Globus pallidus (tissue), 1 donor: ENCODE results near the gene ZNF674.
A peak's percentile ranks its signal among the peaks of the same experiment; 100 is the strongest.
"Not testable (repeated sequence)": the region's sequence is repeated elsewhere in the genome, so short reads cannot be mapped to it uniquely, and the experiment has no call there.

Experiments used
- DNase-seq: peaks from one replicate; pipeline ENCODE4 v3.0.0-alpha.2; 2015; ENCODE audit warnings: low spot score

The ZNF674 gene

DNA sequence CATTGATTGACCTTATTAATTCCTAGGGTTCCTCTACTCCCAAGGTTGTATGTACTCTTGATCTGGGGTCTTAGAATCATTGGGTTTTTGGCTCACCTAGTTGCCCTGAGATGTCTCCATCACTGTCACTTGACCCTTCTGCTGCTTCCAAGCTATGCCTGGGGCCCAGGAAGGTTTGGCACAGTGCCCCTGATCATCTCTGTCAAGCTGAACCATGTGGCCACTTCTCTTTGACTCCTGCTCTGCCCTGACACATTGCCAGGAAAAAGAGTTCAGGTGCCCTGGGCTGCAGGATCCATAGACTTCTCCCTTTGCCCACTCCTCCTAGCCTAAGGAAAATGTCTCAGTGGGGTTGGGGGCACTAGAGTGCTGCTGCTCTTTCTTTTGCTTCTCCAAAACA, 24.4 kb upstream of the ZNF674 start:
- DNase-seq = no peak

DNA sequence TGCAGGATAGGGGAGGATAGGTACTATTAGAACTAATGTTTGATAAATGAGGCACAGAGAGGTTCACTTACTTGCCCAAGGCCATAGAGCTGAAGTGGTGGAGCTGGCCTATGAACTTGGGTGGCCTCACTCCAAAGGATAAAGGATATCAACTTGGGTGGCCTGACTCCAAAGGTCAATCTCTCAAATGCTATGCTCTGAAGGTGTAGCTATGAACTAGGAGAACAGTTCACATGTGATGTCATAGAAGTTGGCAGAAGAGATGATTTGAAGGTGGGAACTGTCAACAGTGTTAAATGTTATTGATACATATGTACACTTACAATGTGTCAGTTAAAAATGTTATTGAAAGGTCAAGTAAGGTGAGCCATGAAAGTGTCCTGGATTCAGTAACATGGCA, 22.2 kb upstream of the ZNF674 start:
- no peak for DNase-seq

DNA sequence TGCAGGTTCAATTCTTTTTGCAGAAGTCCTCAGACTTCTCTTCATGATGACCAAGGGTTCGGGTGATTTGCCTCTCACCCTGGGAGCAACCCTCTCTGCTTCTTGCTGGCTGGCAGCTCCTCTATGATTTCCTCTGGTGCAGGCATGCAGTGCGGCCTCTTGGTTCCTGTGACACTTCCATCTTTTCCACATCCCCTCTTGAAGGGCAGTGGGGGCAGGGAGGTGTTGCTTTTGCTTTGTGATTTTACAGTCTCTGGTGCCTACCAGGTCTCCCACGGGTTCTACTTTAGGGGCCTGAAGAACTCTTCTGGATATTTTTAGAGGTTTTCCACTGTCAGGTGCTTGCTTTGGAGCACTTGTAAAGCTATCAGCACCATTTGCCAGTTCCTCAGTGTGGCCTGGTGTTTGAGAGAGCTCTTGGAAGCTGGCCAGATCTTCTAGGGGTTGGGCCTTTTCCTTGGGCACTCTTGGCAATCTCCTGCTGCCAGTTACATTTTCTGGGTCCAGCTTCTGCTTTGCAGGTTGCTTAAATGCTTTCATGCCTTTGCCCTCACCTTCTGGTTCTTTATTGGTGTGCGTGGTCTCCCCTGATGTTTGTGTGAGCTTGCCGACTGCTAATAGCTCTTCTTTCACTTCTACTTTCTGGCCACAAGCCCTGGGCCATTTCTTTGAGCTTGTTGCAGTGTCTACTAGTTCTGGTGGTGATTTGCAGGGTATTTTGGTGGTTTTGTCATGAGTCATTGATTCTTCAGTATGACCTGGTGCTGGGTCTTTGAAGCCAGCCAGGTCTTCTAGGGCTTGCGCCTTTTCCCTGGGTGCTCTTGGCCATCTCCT, 16.8 kb upstream of the ZNF674 start:
- DNase-seq = no peak

DNA sequence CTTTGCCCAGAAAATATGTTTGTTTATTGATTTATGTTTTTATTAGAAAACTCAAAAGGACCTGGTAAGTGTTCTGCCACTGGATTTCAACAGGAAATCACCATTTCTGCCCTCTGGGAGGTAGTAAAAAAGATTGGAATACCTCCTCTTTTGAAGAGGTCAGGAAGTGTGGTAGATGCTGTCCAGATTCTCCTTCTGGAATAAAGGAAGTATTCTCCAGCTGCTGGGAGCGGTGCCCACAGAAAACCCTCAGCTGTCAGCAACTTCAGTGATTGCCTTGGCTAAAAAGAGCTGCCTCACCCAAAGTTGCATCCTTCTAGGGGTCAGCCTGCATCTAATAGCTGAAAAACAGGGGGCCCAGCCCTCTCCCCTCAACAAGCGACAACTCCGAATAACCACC, 13.8 kb upstream of the ZNF674 start:
- no peak for DNase-seq

DNA sequence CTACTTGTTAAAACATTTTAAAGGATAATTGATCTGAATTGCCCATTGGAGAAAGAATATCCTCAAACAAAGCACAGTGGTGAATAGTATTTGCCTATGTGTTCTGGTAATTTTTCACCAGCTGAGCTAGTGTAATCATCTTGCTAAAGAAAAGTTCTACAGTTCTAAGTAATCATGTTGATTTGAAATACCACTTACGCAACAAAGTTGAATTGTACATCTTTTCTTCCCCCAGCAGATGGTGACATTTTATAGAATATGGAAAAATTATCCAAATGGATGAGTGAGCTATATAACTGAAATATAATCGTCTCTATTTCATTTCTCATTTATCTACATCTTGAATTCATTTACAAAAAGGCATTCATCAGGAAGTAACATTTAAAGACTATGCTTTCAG, 9.7 kb upstream of the ZNF674 start:
- no peak for DNase-seq

DNA sequence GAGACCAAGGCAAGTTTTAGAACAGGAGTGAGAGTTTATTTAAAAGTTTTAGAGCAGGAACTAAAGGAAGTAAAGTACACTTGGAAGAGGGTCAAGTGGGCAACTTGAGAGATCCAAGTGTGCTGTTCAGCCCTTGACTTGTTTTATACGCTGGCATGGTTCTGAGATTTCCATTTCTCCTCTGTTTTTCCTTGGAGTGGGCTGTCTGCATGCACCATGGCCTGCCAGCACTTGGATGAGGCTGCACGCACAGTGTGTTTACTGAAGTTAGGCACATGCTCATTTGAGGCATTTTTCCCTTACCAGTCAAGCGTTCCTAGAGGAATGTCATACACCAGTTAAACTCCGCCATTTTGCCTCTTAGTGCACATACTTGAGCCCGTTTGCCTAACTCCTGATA, 8.7 kb upstream of the ZNF674 start:
- no peak for DNase-seq

DNA sequence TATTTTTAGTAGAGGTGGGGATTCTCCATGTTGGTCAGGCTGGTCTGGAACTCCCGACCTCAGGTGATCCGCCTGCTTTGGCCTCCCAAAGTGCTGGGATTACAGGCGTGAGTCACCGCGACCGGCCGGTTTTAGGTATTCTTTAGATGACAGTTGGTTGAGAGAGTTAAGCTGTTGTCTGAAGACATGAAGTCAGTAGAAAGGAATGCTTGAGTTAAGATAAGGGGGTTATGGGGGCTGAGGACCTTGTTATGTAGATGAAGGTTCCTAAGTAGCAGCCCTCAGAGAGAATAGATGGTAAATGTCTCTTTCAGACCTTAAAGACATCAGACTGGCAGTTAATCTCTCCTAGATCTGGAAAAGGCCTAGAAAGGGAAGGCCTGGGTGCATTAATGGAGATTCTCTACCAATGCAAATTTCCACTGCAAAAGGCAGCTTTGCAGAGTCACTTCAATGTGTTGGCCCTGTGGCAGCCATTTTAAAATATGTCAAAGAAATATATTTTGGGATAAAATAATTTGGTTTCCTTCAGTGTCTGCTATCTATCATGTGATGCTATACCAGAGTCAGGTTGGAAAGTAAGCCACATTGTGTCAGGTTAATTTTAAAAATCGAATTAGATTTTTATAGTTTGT, 6.4 kb upstream of the ZNF674 start:
- no peak for DNase-seq

DNA sequence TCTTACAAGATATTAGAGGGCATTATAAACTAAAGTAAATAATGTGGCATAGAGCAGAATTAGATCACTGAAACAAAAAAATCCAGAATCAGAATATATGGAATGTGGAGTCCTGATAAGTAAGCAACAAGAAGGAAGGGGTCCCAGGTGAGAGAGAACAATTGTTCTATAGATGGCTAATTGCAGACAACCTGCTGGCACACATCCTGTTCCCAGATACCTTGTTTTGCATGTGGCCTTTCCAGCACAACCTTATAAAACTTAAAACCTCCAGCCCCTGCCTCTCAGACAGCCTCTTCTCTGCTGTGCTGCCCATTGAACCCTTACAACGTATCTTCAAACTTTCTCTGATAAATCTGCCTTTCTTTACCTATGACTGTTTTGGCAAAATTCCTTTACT, 4.7 kb upstream of the ZNF674 start:
- DNase-seq = no peak

DNA sequence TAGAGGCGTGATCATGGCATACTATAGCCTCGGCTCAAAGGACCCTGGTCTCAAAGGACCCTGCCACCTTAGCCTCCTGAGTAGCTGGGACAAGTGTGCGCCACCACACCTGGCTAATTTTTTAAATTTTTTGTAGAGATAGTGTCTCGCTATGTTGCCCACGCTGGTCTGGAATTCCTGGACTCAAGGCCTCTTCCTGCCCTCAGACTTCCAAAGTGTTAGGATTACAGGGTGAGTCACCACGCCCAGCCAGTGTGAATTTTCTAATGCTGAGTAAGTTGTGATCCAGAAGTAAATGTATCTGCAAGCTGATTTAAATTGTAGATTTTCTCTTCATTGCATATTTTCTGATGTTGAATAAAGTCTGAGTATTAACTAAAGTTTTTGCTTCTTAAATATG, 2.6 kb upstream of the ZNF674 start:
- DNase-seq = no peak

DNA sequence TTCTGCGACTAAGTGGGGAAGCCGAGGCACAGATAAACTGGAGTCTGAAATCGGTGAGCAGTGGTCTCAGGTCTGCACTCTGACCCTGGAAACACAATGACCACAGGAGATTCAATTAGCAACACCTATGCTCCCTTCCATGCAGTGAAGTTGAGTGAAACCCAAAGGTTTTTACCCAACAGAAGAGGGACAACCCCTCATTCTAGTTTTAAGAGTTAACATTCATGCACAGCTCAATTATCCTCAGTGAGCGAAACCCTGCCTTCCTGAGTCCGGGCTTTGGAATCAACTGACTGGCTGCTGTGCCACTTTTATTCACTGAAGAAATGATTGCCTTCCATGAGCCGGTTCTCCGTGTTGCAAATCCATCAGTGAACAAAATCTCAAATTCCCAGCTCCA, 694 bp downstream of the ZNF674 start:
- peak; percentile 0 for DNase-seq

DNA sequence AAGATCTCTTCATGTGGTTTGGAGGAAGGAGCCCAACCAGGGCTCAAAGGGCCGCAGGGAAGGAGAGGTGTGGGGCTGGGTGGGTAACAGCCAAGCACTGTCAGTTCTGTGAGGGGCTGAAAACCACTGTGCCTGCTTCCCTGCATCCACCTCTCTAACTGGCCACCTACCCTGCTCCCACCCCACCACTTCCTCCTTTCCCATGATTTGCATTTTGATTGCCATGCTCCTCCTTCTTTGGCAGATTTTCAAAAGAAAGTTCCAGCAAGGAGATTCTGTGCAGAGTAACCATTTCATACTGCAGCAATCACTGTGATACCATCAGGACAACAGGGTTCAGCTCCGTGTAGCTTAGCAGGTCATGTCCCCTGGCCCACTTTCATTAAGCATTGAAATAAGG, 1.8 kb downstream of the ZNF674 start:
- no peak for DNase-seq

DNA sequence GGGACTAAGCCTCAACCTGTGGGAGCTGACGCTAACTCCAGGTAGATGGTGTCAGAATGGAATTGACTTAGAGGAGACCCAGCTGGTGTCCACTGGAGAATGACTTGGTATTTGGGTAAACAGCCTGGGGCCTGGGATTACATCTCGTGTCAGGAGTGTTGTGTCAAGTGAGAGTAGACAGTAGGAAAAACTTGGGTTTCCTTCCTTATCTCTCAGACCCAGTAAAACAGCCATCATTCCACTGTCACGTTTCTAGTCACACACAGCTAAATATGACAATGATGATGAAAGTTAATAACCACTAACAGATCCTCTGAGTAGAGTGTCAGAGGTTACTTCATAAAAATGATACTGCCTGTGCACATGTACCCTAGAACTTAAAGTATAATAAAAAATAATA, 13.8 kb downstream of the ZNF674 start:
- no peak for DNase-seq

DNA sequence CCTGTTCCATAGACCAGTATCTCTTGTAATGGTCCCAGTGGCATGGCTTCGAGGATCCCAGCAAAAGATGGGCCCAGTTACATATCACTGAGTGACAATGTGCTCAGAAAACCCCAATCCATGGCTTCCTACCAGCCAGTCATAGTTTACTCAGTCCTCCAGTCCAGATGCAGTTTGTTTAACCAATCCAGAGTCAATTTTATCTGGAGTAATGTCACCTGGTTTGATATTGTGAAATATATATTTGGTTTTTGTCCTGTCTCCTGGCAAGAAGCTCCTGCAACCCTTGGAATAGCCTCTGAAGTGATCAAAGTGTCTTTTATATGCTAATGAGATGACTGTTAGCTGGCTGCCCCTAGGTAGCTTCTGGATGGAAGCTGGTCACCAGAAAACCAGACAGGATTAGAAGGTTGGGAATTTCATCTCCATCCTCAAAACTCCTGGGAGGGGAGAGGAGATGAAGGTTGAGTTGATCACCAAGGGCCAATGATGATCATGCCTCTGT, 14.8 kb downstream of the ZNF674 start:
- DNase-seq = not testable (repeated sequence)

DNA sequence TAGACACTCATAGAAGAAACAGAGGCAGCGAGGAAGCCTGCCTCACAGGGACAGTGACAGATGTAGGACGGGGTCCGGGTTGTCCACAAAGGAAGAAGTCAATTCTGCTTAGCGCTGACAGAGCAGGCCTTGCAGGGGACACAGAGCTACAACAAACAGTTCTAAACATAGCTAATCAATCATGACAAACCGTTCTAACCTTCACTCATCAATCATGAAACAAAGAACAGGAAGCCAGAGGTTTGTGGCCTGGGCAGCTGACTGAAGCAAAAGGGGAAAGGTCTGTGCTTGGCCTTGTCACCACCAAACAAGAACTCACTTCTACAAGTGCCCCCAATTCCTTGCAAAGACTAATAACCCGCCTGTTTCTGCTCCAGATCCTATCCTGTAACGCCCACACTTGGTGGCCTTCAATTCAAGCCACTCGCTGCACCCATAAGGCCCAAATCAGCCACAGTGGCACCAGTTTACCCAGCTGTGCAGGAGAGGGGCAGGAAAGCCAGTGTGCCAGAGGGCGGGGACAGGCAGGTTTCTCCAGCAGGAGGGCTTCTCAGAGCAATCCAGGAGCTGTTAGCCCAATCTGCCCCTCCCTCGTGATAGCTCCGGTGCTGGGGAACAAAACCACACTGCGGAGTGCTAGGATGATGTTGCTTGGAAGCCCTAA, 15.3 kb downstream of the ZNF674 start:
- DNase-seq = not testable (repeated sequence)

DNA sequence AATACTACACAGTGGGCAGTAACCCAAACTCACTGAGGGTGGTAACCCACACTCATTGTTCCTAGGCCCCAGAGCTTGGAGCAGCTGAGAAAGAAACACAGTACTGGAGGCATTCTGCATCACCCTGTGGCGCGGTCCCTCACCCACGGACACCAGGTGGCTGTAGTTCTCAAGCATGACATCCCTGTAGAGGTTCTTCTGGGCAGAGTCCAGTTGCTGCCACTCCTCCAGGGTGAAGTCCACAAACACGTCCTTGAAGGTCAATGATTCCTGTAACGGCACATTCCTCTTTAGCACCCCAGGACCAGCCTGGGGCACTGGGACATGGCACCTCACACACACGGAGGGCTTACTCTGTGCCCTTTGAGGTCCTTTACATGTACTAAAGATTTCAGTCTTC, 16.6 kb downstream of the ZNF674 start:
- not testable (repeated sequence) for DNase-seq

DNA sequence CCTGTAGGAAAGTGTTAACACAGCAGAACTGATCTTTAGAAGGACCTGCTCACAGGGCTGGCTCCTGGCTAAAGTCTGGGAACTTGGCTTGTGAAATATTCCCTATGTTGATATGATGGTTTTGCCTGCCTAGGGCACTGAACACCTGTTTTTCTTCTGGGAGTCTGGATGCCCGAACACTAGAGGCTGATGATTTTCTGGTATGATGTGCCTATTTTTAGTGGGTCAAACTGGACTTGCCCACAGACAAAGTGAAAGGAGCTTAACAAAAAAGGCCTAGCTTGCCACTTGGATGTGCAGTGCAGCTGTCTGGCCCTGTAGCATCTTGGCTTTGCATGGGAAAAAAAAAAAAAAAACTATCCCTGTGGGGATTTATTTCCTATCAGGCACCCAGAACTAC, 39.1 kb downstream of the ZNF674 start:
- DNase-seq = no peak

DNA sequence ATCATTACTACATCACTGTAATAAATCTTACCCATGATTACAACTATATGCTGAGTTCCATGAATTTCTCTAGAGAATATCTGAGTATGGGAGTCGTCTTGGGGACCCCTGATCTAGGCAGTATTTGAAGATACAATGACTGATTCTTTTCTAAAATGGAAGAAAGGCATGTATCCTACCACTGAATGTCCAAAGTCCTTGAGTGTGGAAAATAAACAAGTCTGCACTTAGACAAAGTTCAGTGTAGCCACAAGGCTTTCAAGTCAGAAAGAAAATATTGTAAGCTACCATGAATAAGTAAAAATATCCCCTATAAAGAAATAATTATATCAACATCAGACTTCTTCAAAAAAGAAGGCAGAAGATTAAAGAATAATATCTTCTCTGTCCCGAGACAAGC, 42.4 kb downstream of the ZNF674 start:
- DNase-seq = no peak

DNA sequence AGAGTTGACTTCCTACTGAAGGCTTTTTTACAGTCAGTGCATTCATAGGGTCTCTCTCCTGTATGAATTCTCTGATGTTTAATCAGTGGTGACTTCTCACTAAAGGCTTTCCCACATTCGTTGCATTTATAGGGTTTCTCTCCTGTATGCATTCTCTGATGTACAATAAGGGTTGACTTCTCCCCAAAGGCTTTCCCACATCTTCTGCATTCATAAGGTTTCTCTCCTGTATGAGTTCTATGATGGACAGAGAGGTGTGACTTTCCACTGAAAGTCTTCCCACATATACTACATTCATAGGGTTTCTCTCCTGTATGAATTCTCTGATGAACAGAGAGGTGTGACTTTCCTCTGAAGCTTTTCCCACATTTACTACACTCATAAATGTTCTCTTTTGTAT, 45.2 kb downstream of the ZNF674 start:
- DNase-seq = no peak

DNA sequence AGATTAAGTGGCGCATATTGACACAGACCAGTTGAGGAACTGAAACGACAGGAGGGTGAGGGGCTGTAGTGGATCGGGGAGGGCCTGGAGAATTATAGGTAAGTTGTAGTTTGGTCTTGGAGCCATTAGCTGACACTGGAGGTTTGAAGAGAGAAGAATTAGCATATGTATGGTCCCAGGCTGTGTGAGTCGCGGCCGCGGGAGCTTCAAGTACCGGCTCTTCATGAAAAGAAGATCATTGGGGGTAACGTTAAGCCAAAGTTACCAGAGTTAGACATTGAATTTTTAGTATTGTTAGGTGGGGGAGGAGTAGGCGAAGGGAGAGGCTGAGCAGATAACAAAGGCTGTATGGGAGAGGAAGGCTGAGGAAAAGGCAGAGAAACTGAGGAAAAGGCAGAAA, 56.5 kb downstream of the ZNF674 start:
- DNase-seq = no peak

DNA sequence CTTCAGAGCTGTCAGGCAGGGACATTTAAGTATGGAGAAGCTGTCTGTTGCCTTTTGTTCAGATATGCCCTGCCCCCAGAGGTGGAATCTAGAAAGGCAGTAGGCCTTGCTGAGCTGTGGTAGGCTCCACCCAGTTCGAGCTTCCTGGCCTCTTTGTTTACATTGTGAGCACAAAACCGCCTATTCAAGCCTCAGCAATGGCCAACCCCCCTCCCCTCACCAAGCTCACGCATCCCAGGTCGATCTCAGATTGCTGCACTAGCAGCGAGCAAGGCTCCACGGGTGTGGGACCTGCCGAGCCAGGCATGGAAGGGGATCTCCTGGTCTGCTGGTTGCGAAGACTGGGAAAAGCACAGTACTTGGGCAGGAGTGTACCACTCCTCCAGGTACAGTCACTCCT, 59.3 kb downstream of the ZNF674 start:
- DNase-seq = no peak

DNA sequence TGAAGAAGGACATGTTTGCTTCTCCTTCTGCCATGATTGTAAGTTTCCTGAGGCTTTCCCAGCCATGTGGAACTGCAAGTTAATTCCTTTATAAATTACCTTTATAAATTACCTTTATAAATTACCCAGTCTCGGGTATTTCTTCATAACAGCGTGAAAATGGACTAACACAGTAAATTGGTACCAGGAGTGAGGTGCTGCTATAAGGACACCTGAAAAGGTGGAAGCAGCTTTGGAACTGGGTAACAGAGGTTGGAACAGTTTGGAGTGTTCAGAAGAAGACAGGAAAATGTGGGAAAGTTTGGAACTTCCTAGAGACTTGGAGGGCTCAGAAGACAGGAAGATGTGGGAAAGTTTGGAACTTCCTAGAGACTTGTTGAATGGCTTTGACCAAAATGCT, 66.6 kb downstream of the ZNF674 start:
- not testable (repeated sequence) for DNase-seq

DNA sequence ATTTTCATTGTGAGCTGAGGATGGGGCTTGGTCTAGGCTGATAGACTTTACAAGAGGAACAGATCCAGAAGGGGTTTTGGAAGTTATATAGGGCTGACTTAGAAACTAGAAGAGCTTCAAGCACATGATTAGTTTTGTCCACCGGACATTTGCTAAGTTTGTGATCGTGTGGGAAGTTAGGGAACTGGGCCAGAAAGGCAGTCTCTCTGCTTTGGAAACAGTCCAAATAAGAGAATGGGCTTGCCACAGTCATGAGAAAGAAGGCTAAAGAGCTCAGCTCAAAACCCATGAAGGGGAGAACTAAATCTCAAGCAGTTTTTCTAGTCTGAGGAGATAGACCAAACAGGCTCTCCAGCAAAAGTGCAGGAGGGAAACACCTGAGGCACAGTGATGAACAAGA, 67.8 kb downstream of the ZNF674 start:
- no peak for DNase-seq

DNA sequence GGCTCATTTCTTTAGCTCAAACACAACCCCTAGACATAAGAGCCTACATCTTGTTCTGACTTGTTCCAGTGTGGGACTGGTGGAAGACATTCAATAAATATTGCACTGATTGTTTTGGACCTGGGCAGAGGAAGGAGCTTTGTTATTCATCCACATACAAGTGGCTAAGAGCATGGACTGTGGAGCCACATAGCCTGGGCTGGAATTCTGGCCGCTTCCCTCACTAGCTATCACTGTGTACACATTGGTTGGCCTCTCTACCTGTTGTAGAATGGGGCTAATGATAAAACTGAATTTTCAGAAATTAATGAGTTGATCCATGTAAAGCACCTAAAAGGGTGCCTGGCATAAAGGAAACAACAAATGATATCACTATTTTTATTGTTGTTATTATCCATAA, 80.0 kb downstream of the ZNF674 start:
- DNase-seq = no peak
